Fibroblast of skin of left quadriceps (primary cell): ENCODE data around the gene UMODL1.
"Not testable (repeated sequence)": the region's sequence is repeated elsewhere in the genome, so short reads cannot be mapped to it uniquely, and the experiment has no call there.

Experiments
- DNase-seq, 2 experiments: peaks; one replicate each; pipeline ENCODE4 v3.0.0-alpha.2; 2013; ENCODE audit warnings: low read depth in 2 of 2

UMODL1 gene

DNA sequence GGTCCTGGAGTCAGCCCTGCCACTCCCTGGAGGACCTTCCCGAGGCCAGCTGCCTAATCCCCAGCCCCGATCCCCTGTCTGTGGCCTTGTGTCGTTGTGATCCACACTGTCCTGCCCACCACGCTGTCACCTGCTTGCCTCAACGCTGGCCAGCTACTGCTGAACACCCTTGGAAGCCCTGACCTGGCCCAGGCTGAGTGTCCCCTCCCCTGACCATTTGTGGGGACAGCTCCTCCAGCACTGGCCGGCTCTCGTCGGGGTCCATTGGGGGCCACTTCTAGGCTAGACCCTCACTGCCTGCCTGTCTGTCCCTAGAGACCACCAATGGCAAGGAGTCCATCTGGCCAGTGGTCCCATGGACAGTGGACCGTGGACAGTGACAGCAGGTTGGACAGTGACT lies 12.0 kb upstream of the UMODL1 start:
- DNase-seq = no peak

DNA sequence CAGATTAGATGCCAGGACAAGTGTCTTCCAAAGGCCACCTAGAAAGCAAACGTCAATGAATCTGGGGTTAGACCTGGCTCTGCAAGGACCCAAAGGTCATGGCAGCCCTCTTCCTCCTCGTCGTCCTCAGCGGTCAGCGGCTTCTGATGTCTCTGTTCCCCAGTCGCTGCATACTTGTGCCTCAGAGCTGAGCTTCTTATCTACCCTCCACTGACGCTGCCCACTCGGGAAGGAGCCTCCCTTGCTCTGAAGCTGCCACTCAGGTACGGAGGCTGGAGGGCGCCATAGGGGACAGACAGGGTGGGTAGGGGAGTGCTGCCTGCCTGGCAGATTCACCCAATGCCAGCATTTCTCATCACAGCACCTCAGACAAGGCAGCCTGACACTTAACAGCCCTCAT lies 11.4 kb upstream of the UMODL1 start:
- DNase-seq = no peak

DNA sequence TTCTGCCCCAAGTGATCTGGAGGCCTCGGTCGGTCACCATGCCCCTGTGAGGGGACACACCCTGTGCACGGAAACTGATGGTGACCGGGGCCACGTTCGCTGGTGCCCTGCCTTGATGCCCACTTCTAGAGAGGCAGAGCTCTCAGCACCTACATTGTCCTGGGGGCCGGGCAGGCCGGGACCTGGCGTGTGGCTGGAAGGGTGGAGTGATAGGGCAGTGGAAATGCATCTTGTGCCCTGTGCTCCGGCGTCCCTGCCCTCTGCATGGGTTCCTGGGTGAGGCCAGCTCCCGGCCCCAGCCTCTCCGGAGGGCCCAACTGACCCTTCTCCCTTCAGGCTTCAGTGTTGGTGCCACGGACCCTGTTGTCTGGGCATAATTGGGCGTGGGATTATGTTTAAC lies 11.0 kb upstream of the UMODL1 start:
- no peak for DNase-seq

DNA sequence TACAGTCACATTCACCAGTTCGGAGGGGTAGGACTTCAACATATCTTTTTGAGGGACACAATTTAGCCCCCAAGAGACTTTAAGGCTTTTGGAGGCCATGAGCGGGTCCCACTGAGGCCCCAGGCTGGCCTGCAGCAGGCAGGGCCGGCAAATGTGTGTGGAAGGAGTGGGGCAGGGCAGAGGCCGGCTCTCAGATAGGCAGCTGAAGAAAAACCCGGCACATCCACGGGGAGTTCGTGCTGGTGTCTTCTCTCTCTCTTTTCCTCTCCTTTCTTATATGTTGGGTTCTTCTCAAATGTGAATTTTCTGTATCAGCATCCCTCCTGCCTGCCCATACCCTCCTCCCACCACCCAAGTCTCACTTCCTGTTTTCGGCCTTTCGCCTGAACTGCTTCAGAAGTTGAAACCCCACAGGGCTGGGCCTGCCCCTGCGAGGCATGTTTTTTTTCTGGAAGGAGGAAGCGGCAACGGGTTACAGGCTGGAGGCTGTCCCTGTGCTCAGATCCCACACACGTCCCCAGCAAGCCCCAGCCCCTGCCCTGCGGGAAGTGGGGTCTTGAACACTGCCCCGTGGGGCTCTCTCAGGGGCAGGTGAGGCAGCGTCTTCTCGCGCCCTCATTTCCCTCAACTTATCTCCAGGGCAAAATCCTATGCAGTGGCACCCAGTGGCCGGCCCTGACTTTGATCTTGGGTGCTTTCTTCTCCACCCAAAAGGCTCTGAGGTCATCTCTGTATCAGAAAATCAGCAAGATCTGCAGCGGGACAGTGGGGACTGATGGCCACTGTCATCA lies 9.7 kb upstream of the UMODL1 start:
- no peak for DNase-seq

DNA sequence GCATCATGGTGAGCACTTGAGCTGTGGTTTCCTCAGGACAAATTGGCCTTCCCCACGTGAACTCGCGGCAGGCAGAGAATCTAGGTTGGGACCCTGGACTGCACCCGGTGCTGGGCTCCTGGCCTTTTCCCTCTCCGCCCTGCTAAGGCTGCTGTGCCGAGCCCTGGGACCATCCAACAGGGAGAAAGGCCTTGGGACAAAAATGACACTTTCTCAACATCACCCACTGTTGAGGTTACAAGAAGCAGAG lies 9.2 kb upstream of the UMODL1 start:
- no peak for DNase-seq

DNA sequence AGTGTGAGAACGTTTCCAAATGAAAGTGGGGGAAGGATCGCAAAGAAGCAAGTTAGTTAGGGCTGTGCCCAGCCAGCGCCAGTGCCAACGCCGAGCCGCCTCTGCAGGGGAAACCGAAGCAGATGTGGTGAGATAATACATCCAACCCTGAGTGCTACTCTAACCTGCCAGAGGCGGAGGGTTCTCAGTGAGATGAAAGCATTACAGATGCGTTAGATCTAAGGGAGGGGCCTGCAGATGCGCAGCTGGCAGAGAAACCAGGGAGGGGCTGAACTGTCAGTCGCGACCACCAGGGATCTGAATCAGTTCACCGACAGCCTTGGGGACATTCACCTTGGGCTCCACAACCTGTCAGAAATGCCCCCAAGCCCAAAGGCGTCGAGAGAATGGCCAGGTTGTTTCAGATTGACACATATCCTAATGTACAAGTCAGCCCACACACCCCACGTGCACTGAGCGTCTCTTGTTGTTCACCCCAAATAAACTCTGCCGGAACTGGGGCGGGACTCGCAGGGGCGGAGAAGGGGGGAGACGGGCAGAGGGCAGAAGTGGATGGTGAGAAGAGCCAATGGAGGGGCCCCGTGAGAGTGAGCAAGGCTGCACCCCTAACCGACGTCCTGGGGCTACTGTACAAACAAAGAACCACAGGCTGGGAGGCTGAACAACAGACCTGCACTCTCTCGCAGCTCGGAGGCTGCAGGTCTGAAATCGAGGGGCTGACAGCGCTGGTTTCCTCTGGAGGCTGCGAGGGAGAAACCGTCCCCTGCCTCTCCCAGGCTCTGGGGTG lies 8.7 kb upstream of the UMODL1 start:
- no peak for DNase-seq

DNA sequence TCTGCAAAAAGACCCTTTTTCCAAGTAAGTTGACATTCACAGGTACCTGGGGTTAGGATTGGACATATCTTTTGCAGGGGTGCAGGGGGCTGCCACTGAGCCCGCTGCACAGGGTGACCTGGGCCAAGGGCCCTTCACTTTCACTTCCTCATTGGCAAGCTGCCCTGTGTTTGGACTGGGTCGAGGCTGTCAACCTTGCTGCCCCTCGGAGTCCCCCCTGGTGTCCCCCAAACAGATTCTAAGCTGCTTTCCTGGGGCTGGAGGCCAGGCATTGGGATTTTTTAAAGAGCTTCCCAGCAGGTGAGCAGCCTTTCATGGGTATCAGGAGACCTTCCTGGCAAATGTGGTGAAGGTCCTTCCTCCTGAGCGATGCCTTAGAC lies 7.9 kb upstream of the UMODL1 start:
- no peak for DNase-seq

DNA sequence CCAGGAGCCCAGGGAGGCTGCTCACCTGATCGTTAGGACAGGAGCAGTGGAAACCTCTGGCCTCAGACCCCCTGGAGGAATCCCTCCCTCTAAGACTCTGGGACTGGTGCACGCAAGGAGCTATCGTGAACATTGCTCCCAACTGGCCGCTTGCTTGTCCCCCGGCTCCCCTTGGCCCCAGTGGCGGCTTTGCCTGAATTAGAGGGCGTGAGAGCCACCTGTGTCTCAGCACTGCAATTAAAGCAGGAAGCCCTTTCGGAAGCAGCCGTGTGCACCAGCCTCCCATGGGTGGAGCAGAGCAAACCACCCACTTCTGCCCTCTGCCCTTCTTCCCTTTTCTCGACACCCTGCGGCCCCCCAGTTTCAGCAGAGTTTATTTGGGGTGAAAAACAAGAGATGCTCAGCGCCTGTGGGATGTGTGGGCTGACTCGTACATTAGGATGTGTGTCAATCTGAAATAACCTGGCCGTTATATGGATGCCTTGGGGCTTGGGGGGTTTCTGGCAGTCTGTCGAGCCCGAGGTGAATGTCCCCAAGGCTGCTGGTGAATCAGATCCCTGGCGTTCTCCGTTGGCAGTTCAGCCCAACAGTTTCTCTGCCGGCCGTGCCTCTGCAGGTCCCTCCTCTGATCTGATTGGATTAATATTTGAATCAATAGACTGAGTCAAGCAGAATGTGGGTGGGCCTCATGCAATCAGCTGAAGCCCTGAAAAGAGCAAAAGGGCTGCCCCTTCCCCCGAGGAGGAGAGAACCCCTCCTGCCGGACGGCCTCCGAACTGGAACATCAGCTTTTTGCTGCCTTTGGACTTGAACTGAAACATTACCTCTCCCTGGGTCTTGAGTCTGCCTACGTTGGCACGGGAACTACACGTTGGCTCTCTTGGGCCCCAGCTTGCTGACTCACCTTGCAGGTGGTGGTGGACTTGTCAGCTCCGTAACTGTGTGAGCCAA lies 7.3 kb upstream of the UMODL1 start:
- DNase-seq = no peak

DNA sequence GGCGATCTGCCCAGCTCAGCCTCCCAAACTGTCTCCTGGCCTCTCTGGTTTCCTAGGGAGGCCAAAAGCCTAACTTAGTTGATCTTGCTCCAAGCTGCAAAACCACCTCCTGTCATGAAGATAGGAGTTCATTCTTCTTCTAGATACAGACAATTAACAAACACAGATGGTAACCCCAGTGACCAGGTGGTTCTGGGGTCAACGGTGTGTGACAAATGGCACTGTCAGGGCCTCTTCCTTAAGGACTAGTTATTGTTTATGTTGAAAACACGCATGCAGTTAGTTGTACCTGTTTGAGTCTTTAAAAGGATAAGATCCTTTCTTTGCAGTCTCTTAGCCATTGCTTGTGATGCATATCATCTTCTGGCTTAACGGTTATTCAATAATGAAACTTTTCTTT lies 4.6 kb upstream of the UMODL1 start:
- DNase-seq = no peak

DNA sequence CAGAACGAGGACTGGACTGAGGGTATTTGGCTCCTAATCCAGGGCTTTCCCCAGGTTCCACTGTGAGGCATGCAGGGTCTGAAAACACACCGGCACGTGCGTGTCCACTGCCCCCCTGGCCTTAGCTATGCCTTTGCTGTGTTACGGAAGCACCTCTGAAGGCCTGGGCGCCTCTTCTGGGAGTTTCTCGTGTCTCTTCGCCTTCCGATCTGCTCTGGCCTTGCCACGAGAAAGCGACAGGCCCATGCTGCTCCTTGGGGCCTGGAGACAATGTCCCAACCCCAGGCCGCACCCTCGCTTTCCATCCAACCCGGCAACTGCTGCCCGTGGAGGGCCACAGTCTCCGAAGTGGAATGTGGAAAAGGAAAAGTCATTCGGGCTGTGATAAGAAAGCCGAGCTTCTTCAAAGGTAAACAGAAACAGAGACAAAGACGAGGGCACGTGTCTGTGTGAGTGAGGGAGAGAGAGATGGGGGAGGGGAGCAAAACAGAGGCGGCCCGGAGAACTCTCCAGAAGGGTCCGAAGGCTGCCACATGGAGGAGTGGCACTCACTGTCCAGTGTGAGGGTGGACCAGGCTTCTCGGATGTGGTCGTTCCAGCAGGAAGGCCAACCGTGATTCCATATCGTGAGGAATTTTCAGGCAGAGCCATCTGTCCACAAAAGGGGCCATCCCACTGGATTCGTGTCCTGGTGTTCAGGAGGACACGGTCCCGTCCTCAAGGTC lies 3.4 kb upstream of the UMODL1 start:
- no peak for DNase-seq

DNA sequence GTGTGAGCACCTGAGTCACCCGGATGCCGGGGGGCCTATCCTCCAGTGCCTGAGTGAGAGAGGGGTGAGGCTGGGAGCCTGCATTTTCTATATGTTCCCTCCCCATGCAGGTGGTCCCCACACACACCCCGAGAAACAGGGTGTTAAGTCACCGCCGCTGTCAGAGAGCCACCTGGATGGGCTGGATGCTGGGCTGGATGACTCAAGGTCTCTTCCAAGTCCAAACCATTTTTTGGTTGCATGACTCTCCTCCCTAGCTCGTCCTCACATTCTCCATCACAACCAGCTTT lies 2.9 kb upstream of the UMODL1 start:
- DNase-seq = no peak

DNA sequence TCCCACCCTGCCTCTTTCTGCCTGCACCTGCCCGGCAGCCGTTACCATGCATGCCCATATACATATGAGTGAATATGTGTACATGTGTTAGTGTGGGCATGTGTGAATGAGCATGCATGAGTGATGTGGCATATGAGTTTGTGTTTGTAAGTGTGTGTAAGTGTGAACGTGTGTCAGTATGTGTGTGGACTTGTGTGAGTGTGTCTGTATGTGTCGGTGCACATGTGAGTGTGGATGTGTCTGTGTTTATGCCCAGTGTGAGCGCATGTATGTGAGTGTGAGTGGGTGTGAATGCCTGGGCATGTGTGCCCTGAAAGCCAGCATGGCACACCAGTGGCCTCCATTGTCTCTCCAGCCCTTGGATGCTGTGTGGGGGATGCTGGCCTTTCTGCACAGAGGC lies 2.5 kb upstream of the UMODL1 start:
- no peak for DNase-seq

DNA sequence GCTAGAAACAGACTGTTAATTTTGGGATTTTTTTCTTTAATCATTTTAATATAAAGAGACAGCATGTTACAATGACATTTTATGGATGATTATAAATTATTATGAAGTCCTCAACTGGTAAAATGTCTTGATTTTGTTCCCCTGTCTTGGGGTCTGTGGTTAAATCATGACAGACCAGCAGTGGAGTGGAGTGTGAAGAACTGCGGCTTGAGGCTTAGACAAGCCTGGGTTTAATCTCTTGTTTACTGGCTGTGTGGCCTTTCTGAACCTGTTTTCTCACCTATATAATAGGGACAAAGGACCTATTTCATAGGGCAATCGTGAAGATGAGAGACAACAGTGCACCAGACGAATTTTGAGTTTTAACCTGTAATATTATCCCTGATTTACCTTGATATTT lies 1.8 kb upstream of the UMODL1 start:
- no peak for DNase-seq

DNA sequence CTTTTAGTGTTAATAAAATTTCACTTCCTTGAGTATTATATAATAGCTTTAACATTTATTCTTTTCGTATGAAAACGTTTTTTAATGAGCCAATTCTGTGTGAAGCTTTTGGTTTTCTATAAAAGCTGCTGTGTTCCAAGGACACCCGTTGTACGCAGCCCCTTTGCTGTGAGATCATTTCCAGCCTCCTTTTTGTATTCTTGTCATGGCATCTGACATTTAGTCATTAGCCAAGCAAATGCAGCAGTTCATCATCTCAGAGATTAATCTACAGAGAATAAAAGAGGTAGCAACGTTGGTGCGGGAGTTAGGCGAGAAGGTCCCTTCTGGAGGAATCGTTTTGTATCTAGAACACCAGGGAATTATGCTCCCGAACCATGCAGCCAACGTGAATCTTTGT lies 1.3 kb upstream of the UMODL1 start:
- DNase-seq = no peak

DNA sequence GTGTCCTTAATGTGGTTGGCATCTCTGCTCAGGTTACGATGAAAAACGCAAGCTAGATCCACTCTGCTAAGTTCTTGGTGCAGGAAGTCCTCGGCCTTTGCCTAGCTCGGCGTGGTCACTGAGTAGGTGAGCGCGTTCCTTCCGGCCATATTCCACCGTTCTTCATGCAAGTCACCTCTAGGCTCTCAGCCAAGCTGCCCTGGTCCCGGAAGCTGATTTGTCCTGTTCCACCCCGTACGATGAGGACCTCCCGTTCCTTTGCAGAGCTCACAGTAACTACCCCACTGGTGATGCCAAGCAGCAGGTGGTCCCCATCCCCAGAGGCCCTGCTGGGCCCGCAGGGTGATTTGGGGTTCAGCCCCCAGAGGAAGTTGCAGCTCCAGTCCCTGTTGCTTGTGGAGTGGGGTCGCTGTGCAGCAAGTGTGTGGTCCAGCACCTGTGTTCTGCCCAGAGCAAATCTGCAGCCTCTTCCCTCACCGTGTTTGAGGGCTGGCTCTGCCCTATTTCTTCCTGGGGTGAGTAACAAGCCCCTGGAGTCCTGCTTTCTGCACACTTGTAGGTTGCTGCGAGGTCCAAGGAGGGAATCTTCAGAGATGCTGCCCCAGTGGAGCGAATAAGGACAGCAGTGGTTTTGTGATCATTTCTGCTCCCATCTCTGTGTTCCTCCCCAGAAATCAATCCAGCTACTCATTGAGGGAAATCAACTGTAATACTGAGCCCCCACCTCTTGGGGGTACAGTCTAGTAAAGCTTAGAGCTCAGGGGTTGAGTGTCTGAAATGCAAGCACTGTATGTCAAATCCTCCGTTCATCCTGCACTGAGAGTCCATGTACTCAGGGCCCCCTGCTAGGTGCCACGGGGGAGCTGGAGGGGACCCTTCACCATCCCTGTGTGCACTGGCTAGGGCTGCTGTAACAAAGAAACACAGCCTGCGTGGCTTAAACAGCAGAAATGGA lies 2.3 kb downstream of the UMODL1 start:
- DNase-seq = no peak

DNA sequence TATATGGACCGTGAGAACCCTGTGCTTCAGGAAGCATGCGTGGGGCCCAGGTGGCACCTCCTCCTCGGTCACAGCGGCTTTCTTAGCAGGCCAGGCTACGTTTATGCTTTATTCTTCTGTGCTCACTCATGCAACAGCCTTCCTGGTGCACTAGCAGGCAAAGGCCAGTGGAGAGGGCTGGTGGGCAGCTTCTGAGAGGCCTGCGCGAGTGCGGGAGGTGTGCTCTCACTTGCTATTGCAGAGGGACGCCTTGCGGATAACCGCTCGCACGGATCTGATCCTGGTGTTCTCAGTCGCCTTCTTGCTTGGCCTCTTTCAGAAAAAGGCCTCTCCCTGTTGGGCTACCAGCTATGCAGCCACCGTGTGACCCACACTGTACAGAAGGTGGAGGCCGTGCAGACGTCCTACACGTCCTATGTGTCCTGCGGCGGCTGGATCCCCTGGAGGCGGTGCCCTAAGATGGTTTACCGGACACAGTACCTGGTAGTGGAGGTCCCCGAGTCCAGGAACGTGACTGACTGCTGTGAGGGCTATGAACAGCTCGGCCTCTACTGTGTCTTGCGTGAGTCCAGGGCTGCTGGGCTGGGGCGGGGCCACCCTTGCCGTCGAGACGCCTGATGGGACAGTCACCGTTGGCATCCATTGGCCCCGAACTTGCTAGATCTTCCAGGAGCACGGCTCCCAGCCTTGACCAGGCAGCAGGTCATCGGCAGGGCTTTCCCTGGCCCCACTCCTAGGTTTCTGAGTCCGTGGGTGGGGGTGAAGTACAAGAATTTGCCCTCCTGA lies 4.8 kb downstream of the UMODL1 start:
- DNase-seq = no peak

DNA sequence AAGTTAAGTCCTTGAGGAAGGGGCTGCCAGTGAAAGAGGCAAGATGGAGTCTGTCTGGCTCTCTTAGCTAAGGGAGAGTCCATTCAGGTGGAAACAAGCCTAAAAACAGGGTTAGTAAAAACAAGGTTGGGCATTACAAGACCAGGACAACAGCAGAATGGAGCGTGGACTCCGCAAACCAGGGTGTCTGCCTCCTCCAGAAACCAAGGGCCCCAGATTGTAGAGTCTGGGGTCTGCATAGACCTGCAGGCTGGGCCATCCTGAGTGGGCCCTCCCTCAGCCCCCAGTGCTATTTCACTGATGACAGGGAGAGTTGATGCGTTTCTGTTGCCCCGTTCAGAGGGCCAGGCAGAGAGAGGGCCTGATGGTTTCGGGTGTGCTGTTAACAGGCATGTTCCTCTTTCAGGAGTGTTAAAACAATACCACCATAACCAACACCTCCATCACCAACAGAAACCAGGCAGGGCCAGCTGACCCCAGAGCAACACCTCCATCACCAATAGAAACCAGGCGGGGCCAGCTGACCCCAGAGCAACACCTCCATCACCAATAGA lies 6.6 kb downstream of the UMODL1 start:
- not testable (repeated sequence) for DNase-seq

DNA sequence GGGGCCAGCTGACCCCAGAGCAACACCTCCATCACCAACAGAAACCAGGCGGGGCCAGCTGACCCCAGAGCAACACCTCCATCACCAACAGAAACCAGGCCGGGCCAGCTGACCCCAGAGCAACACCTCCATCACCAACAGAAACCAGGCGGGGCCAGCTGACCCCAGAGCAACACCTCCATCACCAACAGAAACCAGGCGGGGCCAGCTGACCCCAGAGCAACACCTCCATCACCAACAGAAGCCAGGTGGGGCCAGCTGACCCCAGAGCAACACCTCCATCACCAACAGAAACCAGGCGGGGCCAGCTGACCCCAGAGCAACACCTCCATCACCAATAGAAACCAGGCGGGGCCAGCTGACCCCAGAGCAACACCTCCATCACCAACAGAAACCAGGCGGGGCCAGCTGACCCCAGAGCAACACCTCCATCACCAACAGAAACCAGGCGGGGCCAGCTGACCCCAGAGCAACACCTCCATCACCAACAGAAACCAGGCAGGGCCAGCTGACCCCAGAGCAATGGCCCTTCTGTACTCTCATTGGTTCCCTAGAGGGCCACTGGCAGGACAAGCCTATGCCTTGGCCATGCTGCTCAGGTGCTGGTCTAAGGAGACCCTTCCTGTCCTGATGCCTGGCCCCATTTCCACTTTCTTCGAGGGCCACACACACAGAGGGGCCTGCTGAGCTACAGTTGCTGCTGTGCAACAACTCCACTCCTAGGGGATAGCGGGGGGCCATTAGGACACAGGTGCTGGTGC lies 7.3 kb downstream of the UMODL1 start:
- not testable (repeated sequence) for DNase-seq
